ENCODE results near the gene MAK.
"Not testable (repeated sequence)": the region's sequence is repeated elsewhere in the genome, so short reads cannot be mapped to it uniquely, and the experiment has no call there.

MAK gene

GRCh38 chr6:10741643-10742042 is 96.7 kb downstream of the MAK start:
- not testable (repeated sequence) for H3K9ac ChIP-seq (ENCODE audit: low read length); H4K12ac ChIP-seq (ENCODE audit: low read depth, low read length); H3K4me3 ChIP-seq (ENCODE audit: low read depth, low read length); H3K27me3 ChIP-seq (ENCODE audit: insufficient read depth, low read length); H3K36me3 ChIP-seq (ENCODE audit: control insufficient read depth in 1 of 2, insufficient read depth in 2 of 2, low read length in 2 of 2); H2BK12ac ChIP-seq (ENCODE audit: low read length); H3K14ac ChIP-seq (ENCODE audit: low read length); H2BK120ac ChIP-seq (ENCODE audit: insufficient read depth, low read length, poor library complexity); H3K9me3 ChIP-seq (ENCODE audit: insufficient read depth, low read depth, low read length); H3K79me2 ChIP-seq (ENCODE audit: control insufficient read depth, insufficient read depth, low read length, poor library complexity); H3K79me1 ChIP-seq (ENCODE audit: low read length); H3K23ac ChIP-seq (ENCODE audit: low read length); H4K91ac ChIP-seq (ENCODE audit: low read depth, low read length); H2AFZ ChIP-seq (ENCODE audit: insufficient read depth, low read length, poor library complexity); H3K4ac ChIP-seq (ENCODE audit: low read depth, low read length); H2BK5ac ChIP-seq (ENCODE audit: low read depth, low read length, poor library complexity); H3K18ac ChIP-seq (ENCODE audit: low read length); DNase-seq; H3K27ac ChIP-seq (ENCODE audit: low read depth, low read length); H3K4me2 ChIP-seq (ENCODE audit: low read length); H2AK5ac ChIP-seq (ENCODE audit: low read length); H4K8ac ChIP-seq (ENCODE audit: low read depth, low read length); H3K4me1 ChIP-seq (ENCODE audit: control insufficient read depth in 1 of 2, insufficient read depth in 2 of 2, low read length in 2 of 2)
- no CpG with 5 or more reads among the region's 4 CpGs for WGBS (ENCODE audit: extremely low coverage, insufficient coverage, insufficient read length)

GRCh38 chr6:10740061-10740460 is 98.3 kb downstream of the MAK start:
- no peak overlapping the region for H2BK12ac ChIP-seq (ENCODE audit: low read length)
- H4K91ac ChIP-seq (ENCODE audit: low read depth, low read length): no peak overlapping the region
- no peak overlapping the region for H4K12ac ChIP-seq (ENCODE audit: low read depth, low read length)
- H3K27me3 ChIP-seq (ENCODE audit: insufficient read depth, low read length): no peaks in the 10 kb centered on the region
- no peak for DNase-seq
- no peak overlapping the region for H2AFZ ChIP-seq (ENCODE audit: insufficient read depth, low read length, poor library complexity)
- H3K4me3 ChIP-seq (ENCODE audit: low read depth, low read length): no peak overlapping the region
- H3K4me1 ChIP-seq (ENCODE audit: control insufficient read depth in 1 of 2, insufficient read depth in 2 of 2, low read length in 2 of 2): no peaks in the 10 kb centered on the region
- H3K79me1 ChIP-seq (ENCODE audit: low read length): no peaks in the 10 kb centered on the region
- H3K27ac ChIP-seq (ENCODE audit: low read depth, low read length): no peak overlapping the region
- no peak overlapping the region for H4K8ac ChIP-seq (ENCODE audit: low read depth, low read length)
- H3K9ac ChIP-seq (ENCODE audit: low read length): no peak overlapping the region
- no peaks in the 10 kb centered on the region for H3K9me3 ChIP-seq (ENCODE audit: insufficient read depth, low read depth, low read length)
- no peak overlapping the region for H2BK120ac ChIP-seq (ENCODE audit: insufficient read depth, low read length, poor library complexity)
- no peak overlapping the region for H3K4ac ChIP-seq (ENCODE audit: low read depth, low read length)
- H3K4me2 ChIP-seq (ENCODE audit: low read length): no peak overlapping the region
- no peak overlapping the region for H2BK5ac ChIP-seq (ENCODE audit: low read depth, low read length, poor library complexity)
- peaks cover 8% of the 10 kb centered on the region in 2 experiments for H3K36me3 ChIP-seq (ENCODE audit: control insufficient read depth in 1 of 2, insufficient read depth in 2 of 2, low read length in 2 of 2)
- no peak overlapping the region for H3K23ac ChIP-seq (ENCODE audit: low read length)
- H3K14ac ChIP-seq (ENCODE audit: low read length): no peak overlapping the region
- H3K79me2 ChIP-seq (ENCODE audit: control insufficient read depth, insufficient read depth, low read length, poor library complexity): no peaks in the 10 kb centered on the region
- no peak overlapping the region for H2AK5ac ChIP-seq (ENCODE audit: low read length)
- no peak overlapping the region for H3K18ac ChIP-seq (ENCODE audit: low read length)

GRCh38 chr6:10736731-10737130 is 101.6 kb downstream of the MAK start:
- no peak overlapping the region for H3K18ac ChIP-seq (ENCODE audit: low read length)
- DNase-seq: no peak
- no peak overlapping the region for H4K91ac ChIP-seq (ENCODE audit: low read depth, low read length)

GRCh38 chr6:10733863-10734262 is 104.5 kb downstream of the MAK start:
- no peak overlapping the region for H3K4me2 ChIP-seq (ENCODE audit: low read length)
- H4K8ac ChIP-seq (ENCODE audit: low read depth, low read length): no peak overlapping the region
- no peaks in the 10 kb centered on the region for H3K9me3 ChIP-seq (ENCODE audit: insufficient read depth, low read depth, low read length)
- H3K79me1 ChIP-seq (ENCODE audit: low read length): peaks cover 5% of the 10 kb centered on the region
- no peaks in the 10 kb centered on the region for H3K79me2 ChIP-seq (ENCODE audit: control insufficient read depth, insufficient read depth, low read length, poor library complexity)
- no peak overlapping the region for H3K18ac ChIP-seq (ENCODE audit: low read length)
- no peak overlapping the region for H2BK120ac ChIP-seq (ENCODE audit: insufficient read depth, low read length, poor library complexity)
- H3K23ac ChIP-seq (ENCODE audit: low read length): no peak overlapping the region
- no peak overlapping the region for H2AK5ac ChIP-seq (ENCODE audit: low read length)
- H4K91ac ChIP-seq (ENCODE audit: low read depth, low read length): no peak overlapping the region
- H3K9ac ChIP-seq (ENCODE audit: low read length): no peak overlapping the region
- no peak overlapping the region for H2AFZ ChIP-seq (ENCODE audit: insufficient read depth, low read length, poor library complexity)
- peaks cover 17 to 18% of the 10 kb centered on the region in 2 experiments for H3K36me3 ChIP-seq (ENCODE audit: control insufficient read depth in 1 of 2, insufficient read depth in 2 of 2, low read length in 2 of 2)
- no peak overlapping the region for H3K27ac ChIP-seq (ENCODE audit: low read depth, low read length)
- no peaks in the 10 kb centered on the region for H3K27me3 ChIP-seq (ENCODE audit: insufficient read depth, low read length)
- H2BK12ac ChIP-seq (ENCODE audit: low read length): no peak overlapping the region
- no peak overlapping the region for H3K4ac ChIP-seq (ENCODE audit: low read depth, low read length)
- H3K14ac ChIP-seq (ENCODE audit: low read length): no peak overlapping the region
- no peak overlapping the region for H2BK5ac ChIP-seq (ENCODE audit: low read depth, low read length, poor library complexity)
- H3K4me1 ChIP-seq (ENCODE audit: control insufficient read depth in 1 of 2, insufficient read depth in 2 of 2, low read length in 2 of 2): peaks cover 3 to 6% of the 10 kb centered on the region in 2 experiments
- no peak overlapping the region for H3K4me3 ChIP-seq (ENCODE audit: low read depth, low read length)
- peak; percentile 16 to 64 for DNase-seq
- H4K12ac ChIP-seq (ENCODE audit: low read depth, low read length): no peak overlapping the region
- no CpG with 5 or more reads among the region's 3 CpGs for WGBS (ENCODE audit: extremely low coverage, insufficient coverage, insufficient read length)

More at GRCh38 chr6:10736731-10737130, 101.6 kb downstream of the MAK start:
- Histone ChIP-seq H3K27me3 (ENCODE audit: insufficient read depth, low read length) (no peaks in the 10 kb centered on the region), H3K79me1 (ENCODE audit: low read length) (peaks cover 5% of the 10 kb centered on the region), H4K12ac (ENCODE audit: low read depth, low read length) (no peak overlapping the region), H2AK5ac (ENCODE audit: low read length) (no peak overlapping the region), H2BK12ac (ENCODE audit: low read length) (no peak overlapping the region), H3K36me3 (ENCODE audit: control insufficient read depth in 1 of 2, insufficient read depth in 2 of 2, low read length in 2 of 2) (peaks cover 8 to 9% of the 10 kb centered on the region in 2 experiments), H3K4me2 (ENCODE audit: low read length) (no peak overlapping the region), H2BK120ac (ENCODE audit: insufficient read depth, low read length, poor library complexity) (no peak overlapping the region), H3K4me3 (ENCODE audit: low read depth, low read length) (no peak overlapping the region), H4K8ac (ENCODE audit: low read depth, low read length) (no peak overlapping the region), H3K9ac (ENCODE audit: low read length) (no peak overlapping the region), H3K27ac (ENCODE audit: low read depth, low read length) (no peak overlapping the region), H3K14ac (ENCODE audit: low read length) (no peak overlapping the region), H2AFZ (ENCODE audit: insufficient read depth, low read length, poor library complexity) (no peak overlapping the region), H3K4ac (ENCODE audit: low read depth, low read length) (no peak overlapping the region), H2BK5ac (ENCODE audit: low read depth, low read length, poor library complexity) (no peak overlapping the region), H3K4me1 (ENCODE audit: control insufficient read depth in 1 of 2, insufficient read depth in 2 of 2, low read length in 2 of 2) (peaks cover 3 to 6% of the 10 kb centered on the region in 2 experiments), H3K9me3 (ENCODE audit: insufficient read depth, low read depth, low read length) (no peaks in the 10 kb centered on the region), H3K23ac (ENCODE audit: low read length) (no peak overlapping the region), H3K79me2 (ENCODE audit: control insufficient read depth, insufficient read depth, low read length, poor library complexity) (no peaks in the 10 kb centered on the region)
- no CpG with 5 or more reads among the region's 2 CpGs for WGBS (ENCODE audit: extremely low coverage, insufficient coverage, insufficient read length)

Measured in trophoblast cell (in vitro differentiated cells and primary cell).